GM10266 (cell line): ENCODE results near the gene HMMR.
A peak's percentile ranks its signal among the peaks of the same experiment; 100 is the strongest.

Experiments
- DNase-seq: peaks from one replicate; pipeline ENCODE4 v3.0.0; 2012; ENCODE audit errors: extremely low spot score
- CTCF ChIP-seq: IDR thresholded peaks from 2 replicates; pipeline ENCODE4 v1.5.1; 2012; ENCODE audit warnings: mild to moderate bottlenecking, low read depth; ENCODE audit not compliant: control insufficient read depth, insufficient read depth; ENCODE audit errors: missing control alignments

HMMR gene

GRCh38 chr5:163503106-163504078 is 43.0 kb downstream of the HMMR start:
- DNase-seq = peak; percentile 38
- peak; percentile 60 for TF ChIP-seq CTCF

- no peak for TF ChIP-seq CTCF
- no peak for DNase-seq
These were observed 43.9 kb downstream of the HMMR start for GRCh38 chr5:163504079-163504931.

GRCh38 chr5:163505049-163505367 is 44.6 kb downstream of the HMMR start:
- DNase-seq = no peak
- no peak for TF ChIP-seq CTCF

- peak; percentile 90 for DNase-seq
- peak; percentile 70 for TF ChIP-seq CTCF
These were observed 45.1 kb downstream of the HMMR start, which contains the start of gene MAT2B for GRCh38 chr5:163505368-163506094. MAT2B (plus strand) TSS chr5:163505619; CDS start chr5:163505687, 68 bp downstream.

- no peak for DNase-seq
- no peak for TF ChIP-seq CTCF
These were observed 45.6 kb downstream of the HMMR start for GRCh38 chr5:163506095-163506457.

- no peak for TF ChIP-seq CTCF
- peak; percentile 27 for DNase-seq
These were observed 46.3 kb downstream of the HMMR start for GRCh38 chr5:163506726-163507125.
